ENCODE results near the gene AOAH.

AOAH gene

GRCh38 chr7:36563706-36564327 is 160.5 kb downstream of the AOAH start:
- DNase-seq (ENCODE audit: extremely low spot score), result no peak
- POLR2A ChIA-PET, result no interaction called here
- CTCF ChIA-PET, result no interaction called here
- TF ChIP-seq CTCF (IDR thresholded peaks at IDR 0.05; ENCODE audit: control extremely low read depth, extremely low read depth, low read depth, missing control alignments), result no peak

DNA sequence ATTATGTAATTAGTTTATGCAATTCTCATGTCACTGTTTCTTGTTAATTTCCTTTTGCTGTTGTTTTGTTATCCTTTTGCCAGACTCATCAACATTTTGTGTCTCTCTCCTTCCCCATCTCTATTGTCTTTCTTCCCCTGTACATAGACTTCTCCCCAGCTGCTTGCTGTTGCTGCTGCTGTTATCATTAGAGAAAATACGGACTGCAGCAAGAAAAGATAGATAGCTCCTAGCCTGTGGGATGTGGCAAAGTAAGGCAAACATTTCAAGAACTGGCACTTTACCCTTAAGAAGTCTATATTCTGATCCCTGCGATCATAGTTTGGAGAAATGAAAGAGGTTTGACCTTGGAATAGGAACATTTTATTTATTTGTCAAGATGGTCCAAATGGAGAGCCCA is 162.2 kb downstream of the AOAH start:
- no peak for TF ChIP-seq CTCF (IDR thresholded peaks at IDR 0.05; ENCODE audit: control extremely low read depth, extremely low read depth, low read depth, missing control alignments)
- ChIA-PET CTCF (interaction anchor here (1.6 kb wide), 1 partner anchor 9 kb away, joined by 5 read pairs; no protein-coding TSS in a partner anchor), POLR2A (no interaction called here)
- DNase-seq (ENCODE audit: extremely low spot score), result no peak

DNA sequence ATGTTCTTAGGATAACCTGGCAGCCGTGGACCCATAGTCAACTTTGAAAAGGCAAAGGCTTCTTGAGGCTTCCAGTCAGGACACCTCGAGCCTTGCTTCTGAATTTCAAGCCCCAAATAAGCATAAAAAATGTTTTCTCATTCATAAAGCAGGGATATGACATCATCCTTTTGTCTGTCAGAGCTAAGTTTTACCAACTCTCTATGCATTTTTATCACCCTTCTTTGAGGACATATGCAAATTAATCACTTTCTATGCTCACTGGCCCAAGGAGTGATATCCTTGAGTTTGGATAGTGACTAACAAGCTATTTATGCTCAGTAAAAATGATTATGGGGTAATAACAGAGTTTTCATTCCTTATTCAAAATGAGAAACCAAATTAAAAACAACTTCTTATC is 175.3 kb downstream of the AOAH start:
- CTCF ChIA-PET, result no interaction called here
- no peak for DNase-seq (ENCODE audit: extremely low spot score)
- POLR2A ChIA-PET, result no interaction called here
- no peak for TF ChIP-seq CTCF (IDR thresholded peaks at IDR 0.05; ENCODE audit: control extremely low read depth, extremely low read depth, low read depth, missing control alignments)

DNA sequence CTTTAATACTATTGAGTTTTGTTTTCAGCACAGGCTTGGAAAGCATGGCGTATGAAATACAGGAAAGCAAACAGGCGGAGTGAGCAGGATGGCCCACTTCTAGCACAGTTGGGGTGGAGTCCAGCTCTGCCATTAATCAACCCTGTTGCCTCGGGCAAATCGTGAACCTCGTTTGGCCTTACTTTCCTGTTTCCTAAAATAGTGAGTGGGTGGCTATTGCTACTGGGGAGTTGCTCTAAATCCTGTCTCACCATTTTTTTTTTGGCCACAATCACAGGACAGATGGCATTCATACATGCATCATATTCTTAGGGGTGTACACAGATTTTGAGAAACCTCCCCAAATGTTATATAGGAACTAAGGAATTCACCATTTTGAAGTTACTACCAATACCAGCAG is 176.9 kb downstream of the AOAH start:
- no peak for TF ChIP-seq CTCF (IDR thresholded peaks at IDR 0.05; ENCODE audit: control extremely low read depth, extremely low read depth, low read depth, missing control alignments)
- ChIA-PET POLR2A (no interaction called here), CTCF (no interaction called here)
- DNase-seq (ENCODE audit: extremely low spot score), result no peak

DNA sequence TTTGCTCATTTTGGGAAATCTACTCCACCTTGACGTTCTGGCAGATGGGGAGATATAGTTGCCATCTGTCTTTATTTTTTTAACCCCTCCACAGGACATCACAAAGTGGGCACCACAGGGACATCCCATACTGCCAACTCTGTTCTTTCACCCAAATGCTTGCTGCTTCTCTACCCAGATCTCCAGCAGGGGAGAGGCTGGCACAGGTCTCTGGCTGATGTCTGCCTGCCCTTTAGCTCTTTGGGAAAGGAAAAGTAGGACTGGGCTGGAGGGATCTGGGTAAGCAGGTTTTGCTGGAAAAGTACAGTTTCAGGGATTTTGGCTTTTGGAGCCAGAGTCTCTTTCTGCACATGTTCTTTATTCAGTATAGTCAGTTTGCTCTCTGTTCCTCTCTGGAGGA is 178.0 kb downstream of the AOAH start:
- no peak for DNase-seq (ENCODE audit: extremely low spot score)
- ChIA-PET CTCF (interaction anchor here (1.6 kb wide), 1 partner anchor 57 kb away, joined by 4 read pairs; no protein-coding TSS in a partner anchor), POLR2A (no interaction called here)
- TF ChIP-seq CTCF (IDR thresholded peaks at IDR 0.05; ENCODE audit: control extremely low read depth, extremely low read depth, low read depth, missing control alignments), result no peak

GRCh38 chr7:36545291-36545690 is 179.0 kb downstream of the AOAH start:
- POLR2A ChIA-PET, result no interaction called here
- TF ChIP-seq CTCF (IDR thresholded peaks at IDR 0.05; ENCODE audit: control extremely low read depth, extremely low read depth, low read depth, missing control alignments), result no peak
- no peak for DNase-seq (ENCODE audit: extremely low spot score)
- CTCF ChIA-PET, result interaction anchor here (1.6 kb wide), 1 partner anchor 56 kb away, joined by 4 read pairs; no protein-coding TSS in a partner anchor
